Lung (tissue), 12 donors: ENCODE results near the gene RILP. TPM values are rescaled to one million over a fixed set of nuclear protein-coding genes. Genes with fewer than 3 reads are reported as not detected.

Source experiments
- ATAC-seq: fragments of 200-7000 bp; cut with Tn5 transposase; one replicate; pipeline ENCODE4 v1.9.1; 2020; ENCODE audit warnings: moderate number of reproducible peaks; ENCODE audit not compliant: insufficient read depth, low FRiP score
- DNase-seq, 3 donors: peaks; one replicate each; pipeline ENCODE4 v3.0.0-alpha.2; 2013 to 2017
- H3K27ac ChIP-seq, 2 donors: one replicate each; pipeline ENCODE4 v1.5.1; 2013; ENCODE audit warnings: mild to moderate bottlenecking in 2 of 2, moderate library complexity in 2 of 2, control low read depth in 1 of 2, inconsistent platforms in 1 of 2, low read depth in 1 of 2, low read length in 1 of 2
- H3K27me3 ChIP-seq, 3 donors: one replicate each; pipeline ENCODE4 v1.5.1; 2013; ENCODE audit warnings: low read length in 2 of 3; ENCODE audit not compliant: control insufficient read depth in 3 of 3, insufficient read depth in 3 of 3
- H3K36me3 ChIP-seq, 4 donors: one replicate each; pipeline ENCODE4 v1.5.1; 2013; ENCODE audit warnings: low read length in 4 of 4, mild to moderate bottlenecking in 1 of 4, moderate library complexity in 1 of 4; ENCODE audit not compliant: control insufficient read depth in 4 of 4, insufficient read depth in 4 of 4
- H3K4me1 ChIP-seq, 5 donors: one replicate each; pipeline ENCODE4 v1.5.1; 2013; ENCODE audit warnings: low read length in 5 of 5, mild to moderate bottlenecking in 2 of 5, moderate library complexity in 1 of 5; ENCODE audit not compliant: control insufficient read depth in 5 of 5, insufficient read depth in 5 of 5
- H3K4me3 ChIP-seq: one replicate; pipeline ENCODE4 v1.5.1; 2013; ENCODE audit warnings: mild to moderate bottlenecking, control low read depth, moderate library complexity
- H3K9ac ChIP-seq, 2 donors: one replicate each; pipeline ENCODE4 v1.5.1; 2013; ENCODE audit warnings: low read length in 2 of 2, control low read depth in 1 of 2; ENCODE audit not compliant: insufficient read depth in 1 of 2
- H3K9me3 ChIP-seq, 4 donors: one replicate each; pipeline ENCODE4 v1.5.1; 2013; ENCODE audit warnings: low read length in 3 of 4, mild to moderate bottlenecking in 1 of 4, moderate library complexity in 1 of 4; ENCODE audit not compliant: control insufficient read depth in 4 of 4, insufficient read depth in 3 of 4
- CTCF ChIP-seq: IDR thresholded peaks from 2 replicates; pipeline ENCODE4 v1.5.1; 2012; ENCODE audit warnings: mild to moderate bottlenecking; ENCODE audit errors: control extremely low read depth, extremely low read depth
- WGBS, 2 donors: extraction: QIAGEN DNeasy Blood & Tissue Kit; methylation state at CpG; one replicate each; pipeline ENCODE4 v1.1.7; 2013; 5-methylcytosine and 5-hydroxymethylcytosine counted together
- polyA plus RNA-seq, 2 donors: library from polyadenylated mRNA; stranded (reverse); fragments of 200-250 nt; gene quantifications; one replicate each; pipeline ENCODE4 v1.2.1, GENCODE V29; 2013
- total RNA-seq, 2 donors: library from RNA; depleted of rRNA in 1 of 2; stranded (reverse); fragments of >200 nt in 1 of 2; gene quantifications; one replicate each; pipeline ENCODE4 v1.2.1, GENCODE V29; 2014 to 2021
- donor health status: control.
- donor health status: control.
- donor health status: Bipolar disorder and iron deficiency.
- donor health status: healthy.
- donor health status: DM: yes; HTN: yes; CAD: no.

The RILP gene
- total and polyA plus RNA-seq, 4 donors = 23.1 to 46.3 (median 32.4) TPM

DNA sequence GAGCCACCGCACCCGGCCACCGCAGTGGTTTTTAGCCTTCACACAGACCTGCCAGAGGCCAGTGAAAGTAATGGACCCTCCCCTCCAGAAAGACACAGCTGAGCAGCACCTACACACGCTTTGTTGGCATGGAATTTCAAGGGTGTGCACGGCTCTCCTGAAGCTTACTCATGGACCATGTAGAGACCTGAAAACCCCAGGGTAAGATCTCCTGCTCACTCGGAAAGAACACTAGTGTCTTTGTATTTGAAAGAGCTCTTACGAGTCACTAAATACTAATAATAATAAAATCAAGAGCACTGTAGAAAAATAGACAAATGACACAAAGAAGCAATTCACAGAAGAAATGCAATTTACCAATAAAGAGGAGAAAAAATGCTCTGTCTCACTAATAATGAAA lies 41.0 kb downstream of the RILP start:
- no peak overlapping the region for H3K27ac ChIP-seq
- no peak for TF ChIP-seq CTCF
- H3K36me3 ChIP-seq = peaks cover 0 to 12% (median 0%) of the 10 kb centered on the region in 4 donors
- no peak overlapping the region for H3K4me3 ChIP-seq
- H3K27me3 ChIP-seq = no peaks in the 10 kb centered on the region
- ATAC-seq (no peak), DNase-seq (no peak)
- no peaks in the 10 kb centered on the region for H3K9me3 ChIP-seq
- 96 to 97% methylated on average over 7 of the region's 7 CpGs for WGBS, 2 donors
- H3K9ac ChIP-seq = no peak overlapping the region
- peaks cover 0 to 33% (median 6%) of the 10 kb centered on the region in 5 donors for H3K4me1 ChIP-seq

- Histone ChIP-seq H3K27me3 (no peaks in the 10 kb centered on the region), H3K9ac (no peak overlapping the region), H3K9me3 (no peaks in the 10 kb centered on the region), H3K27ac (peak overlapping the region in 1 of 2 donors; percentile 61), H3K36me3 (peaks cover 0 to 12% (median 0%) of the 10 kb centered on the region in 4 donors), H3K4me3 (no peak overlapping the region), H3K4me1 (peaks cover 0 to 33% (median 6%) of the 10 kb centered on the region in 5 donors)
- WGBS, 2 donors = 77 to 83% methylated on average over 5 of the region's 5 CpGs
- no peak for DNase-seq
- no peak for ATAC-seq
- TF ChIP-seq CTCF = no peak
These were observed 41.7 kb downstream of the RILP start for GRCh38 chr17:1607971-1608320.

DNA sequence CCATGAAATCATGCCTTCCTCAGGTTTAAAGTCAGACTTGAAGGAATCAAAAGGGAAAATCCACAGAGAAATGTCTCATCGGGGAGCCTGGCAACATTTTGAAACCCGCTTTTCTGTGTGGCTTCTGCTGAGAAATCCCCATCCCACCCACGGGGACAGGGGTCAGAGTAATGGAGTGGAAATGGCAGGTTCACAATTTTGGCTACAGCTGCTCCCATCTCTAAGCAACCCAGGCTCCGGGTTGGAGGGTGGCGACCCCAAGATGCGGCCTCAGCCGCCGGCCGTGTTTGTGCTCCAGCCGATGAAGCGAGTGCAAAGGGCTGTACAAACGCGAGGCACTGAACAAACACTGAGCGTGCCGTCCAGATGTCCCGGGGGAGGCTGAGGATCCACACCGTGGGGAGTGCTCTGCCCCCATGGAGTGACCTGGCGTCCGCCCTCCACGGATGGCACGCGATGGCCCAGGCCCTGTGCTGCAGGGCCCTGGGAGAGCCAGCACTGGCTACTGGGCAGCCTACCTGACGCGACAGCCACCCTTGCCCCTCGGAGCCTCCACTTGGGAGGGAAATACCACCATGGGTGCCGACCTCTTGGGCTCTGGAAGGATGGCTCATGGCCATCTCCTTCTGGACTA lies 43.2 kb downstream of the RILP start:
- H3K27ac ChIP-seq = peak overlapping the region in 1 of 2 donors; percentile 18
- no peak for TF ChIP-seq CTCF
- 87 to 88% methylated on average over 26 of the region's 26 CpGs for WGBS, 2 donors
- H3K4me3 ChIP-seq = no peak overlapping the region
- DNase-seq (no peak), ATAC-seq (no peak)
- H3K9me3 ChIP-seq = peaks cover 0 to 3% (median 0%) of the 10 kb centered on the region in 4 donors
- H3K36me3 ChIP-seq = peaks cover 0 to 8% (median 0%) of the 10 kb centered on the region in 4 donors
- peaks cover 0 to 33% (median 6%) of the 10 kb centered on the region in 5 donors for H3K4me1 ChIP-seq
- no peak overlapping the region for H3K9ac ChIP-seq
- no peaks in the 10 kb centered on the region for H3K27me3 ChIP-seq
